Activated CD4-positive, alpha-beta T cell treated with anti-CD3 and anti-CD28 coated beads, Interleukin-2, amount 10 ng/mL, durations not matched to agents 24 days and 14 days (primary cell): ENCODE measurements around the gene SERPINF2. TPM values are rescaled to one million over a fixed set of nuclear protein-coding genes. Genes with fewer than 3 reads are reported as not detected.
"Not testable (repeated sequence)": the region's sequence is repeated elsewhere in the genome, so short reads cannot be mapped to it uniquely, and the experiment has no call there.

Experiments
- DNase-seq: peaks from one replicate; pipeline ENCODE4 v3.0.0; 2022
- H3K27ac Mint-ChIP-seq: one replicate; pipeline ENCODE4 v1.8.0; 2022; ENCODE audit warnings: mild to moderate bottlenecking, mixed read lengths
- H3K27me3 Mint-ChIP-seq: one replicate; pipeline ENCODE4 v1.8.0; 2022; ENCODE audit warnings: mixed read lengths
- H3K36me3 Mint-ChIP-seq: one replicate; pipeline ENCODE4 v1.8.0; 2022; ENCODE audit warnings: low read depth, mild to moderate bottlenecking, mixed read lengths
- H3K4me1 Mint-ChIP-seq: one replicate; pipeline ENCODE4 v1.8.0; 2021; ENCODE audit warnings: mixed read lengths
- H3K4me3 Mint-ChIP-seq: one replicate; pipeline ENCODE4 v1.8.0; 2022; ENCODE audit warnings: mild to moderate bottlenecking, moderate library complexity, mixed read lengths
- H3K9me3 Mint-ChIP-seq: one replicate; pipeline ENCODE4 v1.8.0; 2021; ENCODE audit warnings: mixed read lengths
- intact Hi-C: fragments of 100-400 bp; cut with micrococcal nuclease; formaldehyde crosslinking; loops from one replicate; pipeline ENCODE4 v1.15.1; 2023
- total RNA-seq: library from RNA; stranded (reverse); gene quantifications from 2 replicates; pipeline ENCODE4 v1.2.3, GENCODE V29; 2022

Gene SERPINF2
- 0.12 and 0.16 TPM in 2 replicates for total RNA-seq

DNA sequence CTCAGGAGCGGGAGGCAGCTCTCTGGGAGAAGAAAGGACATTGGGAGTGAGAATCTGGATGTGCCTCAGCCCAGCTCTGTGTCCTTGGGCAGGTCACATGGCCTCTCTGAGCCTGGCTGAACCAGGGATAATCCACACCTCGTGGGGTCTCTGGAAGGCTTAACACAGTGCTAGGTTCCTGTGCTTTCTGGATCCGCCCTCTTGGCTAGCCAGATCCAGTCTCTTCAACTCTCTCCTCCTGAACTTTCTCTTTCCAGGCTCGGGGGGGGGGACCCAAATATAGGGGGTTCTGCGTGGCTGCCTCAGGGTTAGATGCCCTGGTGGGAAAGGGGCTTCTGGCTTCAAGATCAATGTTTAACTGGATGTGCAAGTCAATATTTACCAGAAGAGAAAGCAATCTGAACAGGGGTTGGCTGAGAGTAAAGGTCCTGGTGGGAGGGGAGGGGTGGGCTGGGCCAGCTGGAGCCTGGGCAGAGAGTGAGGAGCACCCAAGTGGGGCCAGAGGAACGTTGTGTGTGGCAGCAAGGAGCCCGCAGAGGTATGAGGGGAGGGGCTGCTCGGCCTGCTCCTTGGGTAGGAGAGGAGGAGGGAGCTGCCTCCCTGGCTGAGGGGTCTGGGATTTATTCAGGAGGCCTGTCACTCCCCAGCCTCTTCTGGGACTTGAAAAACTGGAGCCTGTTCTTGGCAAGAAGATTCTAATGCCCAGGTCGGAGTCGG, at the start of gene SERPINF2:
SERPINF2 (plus strand) TSS at position 501 of the 717 bp plus-strand sequence. CDS start 2,125 bp downstream, outside the sequence.
- no peaks in the 10 kb centered on the region for H3K4me1 Mint-ChIP-seq
- no peak for DNase-seq
- intact Hi-C loops: no loop called here
- H3K27ac Mint-ChIP-seq: no peak within 1 kb of the TSS
- H3K4me3 Mint-ChIP-seq: no peak within 1 kb of the TSS
- H3K36me3 Mint-ChIP-seq: peaks cover 4% of the 10 kb centered on the region
- no peaks in the 10 kb centered on the region for H3K27me3 Mint-ChIP-seq
- H3K9me3 Mint-ChIP-seq: no peaks in the 10 kb centered on the region

DNA sequence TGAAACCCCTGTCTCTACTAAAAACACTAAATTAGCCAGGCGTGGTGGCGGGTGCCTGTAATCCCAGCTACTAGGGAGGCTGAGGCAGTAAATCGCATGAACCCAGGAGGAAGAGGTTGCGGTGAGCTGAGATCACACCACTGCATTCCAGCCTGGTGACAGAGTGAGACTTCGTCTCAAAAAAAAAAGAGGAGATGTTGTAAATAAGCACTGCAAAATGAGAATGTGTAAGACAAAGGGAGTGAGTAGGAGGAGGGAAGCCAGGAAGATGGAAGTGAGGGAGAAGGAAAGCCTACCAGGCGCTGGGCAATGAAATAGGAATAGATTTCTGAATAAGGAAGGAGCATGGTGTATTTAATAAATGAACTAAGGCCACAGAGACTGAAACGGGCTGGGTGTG, 49.3 kb upstream of the SERPINF2 start:
- Mint-ChIP-seq H3K9me3 (no peaks in the 10 kb centered on the region), H3K4me1 (no peaks in the 10 kb centered on the region), H3K4me3 (no peak overlapping the region), H3K27me3 (peaks cover 7% of the 10 kb centered on the region), H3K36me3 (no peaks in the 10 kb centered on the region), H3K27ac (no peak overlapping the region)
- DNase-seq: no peak
- intact Hi-C loops: no loop called here

DNA sequence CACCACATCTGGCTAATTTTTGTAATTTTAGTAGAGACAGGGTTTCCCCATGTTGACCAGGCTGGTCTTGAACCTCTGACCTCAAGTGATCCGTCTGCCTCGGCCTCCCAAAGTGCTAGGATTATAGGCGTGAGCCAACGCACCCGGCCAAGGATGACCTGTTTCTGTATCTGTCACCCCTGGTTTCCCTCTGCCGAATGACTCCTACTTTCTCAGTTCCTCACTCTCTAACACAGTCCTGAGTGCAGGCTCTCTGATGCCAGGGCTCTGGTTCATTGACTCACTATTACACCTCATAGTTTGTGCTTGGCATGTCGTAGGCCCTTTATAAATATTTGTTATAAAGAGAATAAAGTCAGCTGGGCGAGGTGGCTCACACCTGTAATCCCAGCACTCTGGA, 47.3 kb upstream of the SERPINF2 start:
- no peaks in the 10 kb centered on the region for H3K9me3 Mint-ChIP-seq
- H3K27me3 Mint-ChIP-seq: peaks cover 7% of the 10 kb centered on the region
- no peaks in the 10 kb centered on the region for H3K36me3 Mint-ChIP-seq
- no peak for DNase-seq
- H3K4me1 Mint-ChIP-seq: no peaks in the 10 kb centered on the region
- intact Hi-C loops: no loop called here
- H3K4me3 Mint-ChIP-seq: no peak overlapping the region
- H3K27ac Mint-ChIP-seq: no peak overlapping the region

DNA sequence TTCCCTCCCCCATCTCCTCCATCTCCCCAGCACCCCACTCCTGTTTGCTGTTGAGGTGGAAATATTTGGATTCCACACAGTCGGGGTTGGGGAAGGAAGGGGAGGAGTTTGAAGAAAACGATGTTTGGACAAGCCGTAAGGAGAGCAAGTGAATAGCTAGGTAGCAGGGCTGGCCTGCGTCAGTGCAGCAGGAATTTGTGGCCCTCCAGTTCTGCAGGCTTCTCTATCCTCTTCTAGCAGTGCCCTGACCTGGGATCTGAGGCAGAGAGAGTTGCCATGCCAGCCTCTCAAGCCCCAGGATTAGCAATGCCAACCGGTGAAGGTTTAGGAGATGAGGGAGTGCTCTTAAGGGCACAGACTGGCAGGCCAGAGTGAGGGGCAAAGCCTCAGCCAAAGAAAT, 45.0 kb upstream of the SERPINF2 start:
- Mint-ChIP-seq H3K4me3 (no peak overlapping the region), H3K4me1 (no peaks in the 10 kb centered on the region), H3K27me3 (peaks cover 5% of the 10 kb centered on the region), H3K36me3 (no peaks in the 10 kb centered on the region), H3K27ac (no peak overlapping the region), H3K9me3 (no peaks in the 10 kb centered on the region)
- no peak for DNase-seq
- intact Hi-C loops: no loop called here

DNA sequence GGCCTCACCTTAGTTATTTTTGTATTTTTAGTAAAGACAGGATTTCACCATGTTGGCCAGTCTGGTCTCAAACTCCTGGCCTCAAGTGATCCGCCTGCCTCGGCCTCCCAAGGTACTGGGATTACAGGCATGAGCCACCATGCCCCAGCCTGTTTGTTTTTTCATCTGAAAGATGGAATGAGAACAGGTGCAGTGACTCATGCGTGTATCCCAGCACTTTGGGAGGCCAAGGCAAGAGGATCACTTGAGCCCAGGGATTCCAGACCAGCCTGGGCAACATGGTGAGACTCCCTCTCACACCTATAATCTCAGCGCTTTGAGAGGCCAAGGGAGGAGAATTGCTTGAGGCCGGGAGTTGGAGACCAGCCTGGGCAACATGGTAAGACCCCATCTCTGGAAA, 42.8 kb upstream of the SERPINF2 start:
- H3K36me3 Mint-ChIP-seq, DNase-seq, H3K9me3 Mint-ChIP-seq, H3K27me3 Mint-ChIP-seq, intact Hi-C loops, H3K4me1 Mint-ChIP-seq, H3K27ac Mint-ChIP-seq, H3K4me3 Mint-ChIP-seq: not testable (repeated sequence)

DNA sequence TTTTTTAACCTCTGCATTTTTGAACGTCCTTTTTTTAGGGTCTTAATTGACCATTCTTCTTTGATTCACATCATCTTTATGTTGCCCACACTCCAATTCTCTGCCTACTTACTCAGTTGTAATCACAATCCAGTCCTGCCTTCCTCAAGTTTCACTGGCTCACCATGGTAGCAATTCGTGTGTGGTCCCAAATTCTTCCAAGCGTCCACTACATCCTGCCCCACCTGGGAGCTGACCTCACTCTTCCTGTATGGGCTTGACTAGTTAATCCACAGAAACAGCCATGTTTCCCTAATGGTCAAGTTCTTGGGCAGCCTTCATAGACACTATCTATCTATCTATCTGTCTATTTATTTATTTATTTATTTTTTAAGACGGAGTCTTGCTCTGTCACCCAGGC, 39.6 kb upstream of the SERPINF2 start:
- H3K27ac Mint-ChIP-seq: no peak overlapping the region
- H3K9me3 Mint-ChIP-seq: no peaks in the 10 kb centered on the region
- intact Hi-C loops: no loop called here
- H3K4me1 Mint-ChIP-seq: peaks cover 3% of the 10 kb centered on the region
- DNase-seq: no peak
- no peaks in the 10 kb centered on the region for H3K36me3 Mint-ChIP-seq
- no peak overlapping the region for H3K4me3 Mint-ChIP-seq
- peaks cover 25% of the 10 kb centered on the region for H3K27me3 Mint-ChIP-seq

DNA sequence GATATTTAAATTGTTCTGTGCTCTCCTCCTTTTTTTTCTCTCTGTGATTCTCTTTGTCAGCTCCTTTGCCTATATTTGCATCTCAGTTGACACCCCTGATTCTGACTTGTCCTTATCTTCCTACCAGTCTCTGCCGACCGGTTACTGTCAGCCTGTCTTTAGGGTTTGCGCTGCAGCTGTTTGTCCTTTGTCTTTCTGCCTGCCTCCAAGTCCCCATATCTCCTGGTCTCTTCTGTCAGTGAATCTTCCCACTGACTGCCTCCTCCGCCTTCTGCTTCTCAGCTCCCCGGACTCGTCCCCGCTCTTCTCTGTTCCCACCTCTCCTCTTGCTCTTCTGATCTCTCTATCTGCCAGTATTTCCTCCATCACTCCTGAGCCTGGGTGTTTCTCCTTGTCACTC, 37.7 kb upstream of the SERPINF2 start:
- H3K4me1 Mint-ChIP-seq: peaks cover 5% of the 10 kb centered on the region
- H3K9me3 Mint-ChIP-seq: no peaks in the 10 kb centered on the region
- H3K4me3 Mint-ChIP-seq: no peak overlapping the region
- peaks cover 31% of the 10 kb centered on the region for H3K27me3 Mint-ChIP-seq
- intact Hi-C loops: no loop called here
- DNase-seq: no peak
- no peak overlapping the region for H3K27ac Mint-ChIP-seq
- no peaks in the 10 kb centered on the region for H3K36me3 Mint-ChIP-seq

DNA sequence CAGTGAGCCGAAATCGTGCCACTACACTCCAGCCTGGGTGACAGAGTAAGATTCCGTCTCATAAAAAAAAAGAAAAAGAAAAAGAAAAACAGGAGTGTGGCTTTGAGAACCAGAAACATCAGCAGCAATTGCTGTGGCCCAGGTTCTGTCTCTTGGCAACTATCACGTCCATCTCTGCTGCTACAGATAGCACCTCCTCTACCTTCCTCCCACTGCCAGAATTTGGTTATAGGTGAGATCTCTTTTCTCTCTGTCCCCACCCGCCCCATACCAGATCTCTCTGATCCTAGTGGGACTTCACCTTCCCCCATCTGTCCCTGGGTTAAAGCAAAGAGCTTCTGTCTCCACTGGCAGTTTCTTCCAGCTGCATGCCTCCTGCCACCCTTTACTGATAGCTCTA, 35.6 kb upstream of the SERPINF2 start:
- Mint-ChIP-seq H3K27ac (no peak overlapping the region), H3K27me3 (peaks cover 41% of the 10 kb centered on the region)
- DNase-seq: no peak

DNA sequence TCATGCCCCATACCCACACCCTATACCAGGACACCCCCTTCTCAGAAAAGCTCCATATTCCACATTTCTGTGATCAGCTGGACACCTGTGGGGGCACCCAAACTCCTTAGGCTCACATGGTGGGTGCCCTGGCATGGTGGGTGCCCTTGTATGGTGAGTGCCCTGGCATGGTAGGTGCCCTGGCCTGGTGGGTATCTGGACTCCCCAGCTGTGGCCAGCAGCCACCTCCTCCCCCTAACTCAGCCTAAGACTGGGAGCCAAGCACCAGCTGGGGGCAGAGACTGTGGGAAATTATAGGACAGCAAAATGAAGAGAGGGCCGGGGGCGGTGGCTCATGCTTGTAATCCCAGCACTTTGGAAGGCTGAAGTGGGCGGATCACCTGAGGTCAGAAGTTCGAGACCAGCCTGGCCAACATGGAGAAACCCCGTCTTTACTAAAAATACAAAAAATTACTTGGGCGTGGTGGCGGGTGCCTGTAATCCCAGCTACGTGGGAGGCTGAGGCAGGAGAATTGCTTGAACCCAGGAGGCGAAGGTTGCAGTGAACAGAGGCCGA, 33.8 kb upstream of the SERPINF2 start:
- DNase-seq, H3K9me3 Mint-ChIP-seq, H3K27ac Mint-ChIP-seq, intact Hi-C loops: not testable (repeated sequence)
- Mint-ChIP-seq H3K4me3 (peak overlapping the region; percentile 52), H3K4me1 (peaks cover 15% of the 10 kb centered on the region), H3K27me3 (peaks cover 41% of the 10 kb centered on the region), H3K36me3 (peaks cover 16% of the 10 kb centered on the region)

More for the DNA sequence above, 35.6 kb upstream of the SERPINF2 start:
- peaks cover 11% of the 10 kb centered on the region for H3K4me1 Mint-ChIP-seq
- H3K9me3 Mint-ChIP-seq: no peaks in the 10 kb centered on the region
- H3K36me3 Mint-ChIP-seq: peaks cover 7% of the 10 kb centered on the region
- intact Hi-C loops: no loop called here
- no peak overlapping the region for H3K4me3 Mint-ChIP-seq

DNA sequence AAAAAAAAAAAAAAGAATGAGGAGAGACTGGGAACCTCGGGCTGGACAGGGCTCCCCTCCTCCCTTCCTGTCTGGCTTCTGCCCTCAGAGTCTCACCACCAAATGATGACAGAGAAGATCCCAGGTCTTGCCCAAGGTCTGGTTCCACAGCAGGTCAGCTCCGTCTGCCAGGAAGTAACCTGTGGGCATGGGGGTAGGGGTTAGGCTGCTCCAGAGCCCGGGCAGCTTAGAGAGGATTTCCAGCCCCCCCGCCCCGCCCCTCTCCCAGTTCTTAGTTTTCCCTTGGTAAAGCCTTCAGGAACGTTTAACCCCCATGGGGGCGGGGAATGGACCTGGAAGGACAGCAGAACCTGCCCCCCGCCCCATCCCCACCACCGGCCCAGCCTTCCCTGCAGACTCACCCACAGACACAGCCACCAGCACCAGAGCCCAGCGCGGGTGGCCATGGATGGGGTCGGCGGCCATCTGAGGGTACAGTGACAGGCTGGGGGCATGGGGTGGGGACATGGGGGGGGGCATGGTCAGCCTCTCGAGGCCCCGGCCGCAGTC, 33.2 kb upstream of the SERPINF2 start:
- H3K9me3 Mint-ChIP-seq: no peaks in the 10 kb centered on the region
- no peak for DNase-seq
- H3K27me3 Mint-ChIP-seq: peaks cover 41% of the 10 kb centered on the region
- peaks cover 17% of the 10 kb centered on the region for H3K4me1 Mint-ChIP-seq
- peaks cover 18% of the 10 kb centered on the region for H3K36me3 Mint-ChIP-seq
- intact Hi-C loops: no loop called here
- H3K4me3 Mint-ChIP-seq: peak overlapping the region; percentile 52
- H3K27ac Mint-ChIP-seq: no peak overlapping the region

DNA sequence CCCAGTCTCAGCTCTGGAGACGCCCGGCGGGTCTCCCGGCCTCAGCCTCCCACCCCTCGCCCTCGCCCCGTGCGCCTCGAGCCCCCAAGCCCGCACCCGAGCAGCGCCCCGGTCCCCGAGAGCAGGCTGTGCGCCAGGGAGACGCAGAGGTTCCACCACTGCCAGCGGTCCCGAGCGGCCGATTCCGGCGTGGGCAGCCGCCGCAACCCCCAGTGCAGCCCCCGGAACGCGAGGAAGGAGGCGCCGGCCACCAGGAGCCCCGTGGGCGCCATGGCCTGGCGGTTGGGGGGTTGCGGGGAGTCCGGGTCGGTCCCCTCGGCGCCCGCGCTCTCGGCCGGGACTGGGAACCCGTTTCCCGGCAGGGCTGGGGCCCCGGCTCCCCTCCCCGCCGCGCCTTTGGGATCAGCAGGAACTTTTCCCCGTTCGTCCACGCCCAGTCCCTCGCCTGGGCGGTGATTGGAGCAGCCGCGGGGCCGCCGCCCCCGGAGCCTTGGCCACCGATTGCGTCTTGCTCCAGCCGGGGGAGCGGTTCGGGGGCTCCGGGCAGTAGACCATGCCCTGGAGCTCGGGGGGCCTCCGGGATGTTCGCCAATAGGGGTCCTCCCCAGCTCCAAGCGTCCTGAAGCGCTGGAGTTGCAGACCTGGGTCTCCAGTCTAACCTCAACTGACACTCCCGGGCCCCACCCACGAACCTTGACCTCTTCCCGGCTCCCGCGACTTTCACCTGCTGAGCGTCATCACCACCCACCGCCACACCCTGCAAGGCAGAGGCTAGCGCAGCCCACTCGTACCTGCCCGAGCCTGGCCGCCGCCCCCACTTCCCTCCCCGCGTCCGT, 32.5 kb upstream of the SERPINF2 start, which contains the start of gene TLCD2:
TLCD2 (minus strand) TSS at position 407 of the 836 bp plus-strand sequence; CDS start at position 272, 135 bp downstream.
- DNase-seq: peak; percentile 73

DNA sequence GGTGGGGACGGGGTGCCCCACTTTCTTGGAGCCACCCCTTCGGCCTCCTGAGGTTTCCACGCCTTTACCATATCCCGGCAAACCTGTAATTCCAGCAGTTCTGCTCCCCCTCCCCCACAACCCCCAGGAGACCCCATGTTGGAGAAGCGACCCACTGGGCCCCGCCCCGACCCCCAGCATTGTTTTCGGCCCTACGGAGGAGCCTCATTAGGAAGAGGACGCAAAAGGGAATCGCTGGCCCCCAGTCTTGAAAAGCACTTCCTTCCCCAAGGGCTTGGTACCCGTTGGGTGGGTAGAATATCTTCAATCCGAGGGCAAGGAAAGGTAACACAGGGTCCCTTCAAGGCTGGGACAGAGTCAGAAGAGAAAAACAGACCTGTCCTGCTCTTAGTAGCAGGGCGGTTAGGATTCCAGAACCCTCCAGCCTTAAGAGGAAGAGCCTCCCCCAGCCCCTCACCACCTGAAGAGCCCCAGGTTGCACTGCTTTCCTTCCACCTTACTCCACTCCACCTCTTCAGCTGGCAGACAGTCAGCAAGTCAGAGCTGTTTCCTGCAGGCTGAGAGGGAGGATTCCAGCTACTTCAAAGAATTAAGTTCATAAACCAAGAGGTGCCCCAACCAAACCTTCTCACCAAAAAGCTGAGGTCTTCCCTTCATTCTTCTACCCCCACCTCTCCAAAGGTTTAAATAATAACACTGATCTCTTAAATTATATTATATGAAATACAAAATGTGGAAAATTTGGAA, 31.7 kb upstream of the SERPINF2 start:
- Mint-ChIP-seq H3K4me1 (peaks cover 20% of the 10 kb centered on the region), H3K36me3 (peaks cover 19% of the 10 kb centered on the region), H3K27ac (no peak overlapping the region), H3K4me3 (peak overlapping the region; percentile 51), H3K27me3 (peaks cover 31% of the 10 kb centered on the region), H3K9me3 (no peaks in the 10 kb centered on the region)
- DNase-seq: no peak
- intact Hi-C loops: loop anchor here (10.0 kb wide), 1 partner anchor 684 kb away; no protein-coding TSS in a partner anchor

More for the DNA sequence above, 32.5 kb upstream of the SERPINF2 start, which contains the start of gene TLCD2:
- Mint-ChIP-seq H3K27me3 (peaks cover 36% of the 10 kb centered on the region), H3K9me3 (no peaks in the 10 kb centered on the region), H3K4me1 (peaks cover 20% of the 10 kb centered on the region), H3K27ac (no peak within 1 kb of the TSS), H3K36me3 (peaks cover 18% of the 10 kb centered on the region), H3K4me3 (peak within 1 kb of the TSS; percentile 52)
- intact Hi-C loops: loop anchor here (10.0 kb wide), 1 partner anchor 685 kb away; no protein-coding TSS in a partner anchor

DNA sequence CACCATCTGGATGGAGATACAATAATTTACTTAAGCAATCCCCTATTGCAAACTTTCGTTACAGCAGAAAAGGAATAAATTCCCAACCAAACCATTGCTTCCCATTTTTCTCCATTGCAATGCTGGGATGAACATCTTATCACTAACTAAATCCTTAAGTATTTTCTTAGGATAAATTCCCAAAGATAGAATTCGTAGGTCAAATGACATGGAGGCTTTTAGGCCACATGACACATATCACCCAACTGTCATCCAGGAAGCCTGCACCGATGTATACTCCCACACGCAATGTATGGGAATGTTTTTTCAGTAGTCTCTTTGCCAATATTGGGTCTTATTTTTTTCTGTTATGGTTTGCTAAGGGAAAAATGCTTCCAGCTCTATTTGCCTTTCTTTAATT, 30.9 kb upstream of the SERPINF2 start:
- H3K4me1 Mint-ChIP-seq: peaks cover 21% of the 10 kb centered on the region
- H3K27ac Mint-ChIP-seq: no peak overlapping the region
- no peaks in the 10 kb centered on the region for H3K9me3 Mint-ChIP-seq
- no peak overlapping the region for H3K4me3 Mint-ChIP-seq
- peaks cover 19% of the 10 kb centered on the region for H3K36me3 Mint-ChIP-seq
- peaks cover 27% of the 10 kb centered on the region for H3K27me3 Mint-ChIP-seq
- DNase-seq: no peak
- intact Hi-C loops: loop anchor here (10.0 kb wide), 1 partner anchor 683 kb away; no protein-coding TSS in a partner anchor
